ENCODE measurements around the gene FKBP7.

DNA sequence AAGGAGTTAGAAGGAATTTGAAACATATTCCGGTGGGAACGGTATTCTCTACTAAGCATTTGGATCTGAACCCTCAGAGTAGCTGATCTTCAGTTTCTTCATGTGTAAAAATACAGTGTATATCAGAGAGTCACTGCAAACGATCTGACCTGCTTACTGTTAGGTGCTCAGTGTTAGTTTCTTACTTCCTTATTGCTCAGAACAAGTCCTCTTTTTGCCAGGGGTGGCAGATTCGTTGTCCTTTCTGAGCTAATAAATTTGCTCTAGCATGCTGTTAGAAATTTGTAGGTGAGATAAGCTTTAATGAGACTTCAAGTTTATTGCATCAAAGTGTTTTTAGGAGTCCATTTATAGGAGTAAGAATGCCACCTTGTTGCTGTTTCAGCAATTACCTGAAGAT is 17.6 kb upstream of the FKBP7 start:
- TF ChIP-seq, protein P1, sequence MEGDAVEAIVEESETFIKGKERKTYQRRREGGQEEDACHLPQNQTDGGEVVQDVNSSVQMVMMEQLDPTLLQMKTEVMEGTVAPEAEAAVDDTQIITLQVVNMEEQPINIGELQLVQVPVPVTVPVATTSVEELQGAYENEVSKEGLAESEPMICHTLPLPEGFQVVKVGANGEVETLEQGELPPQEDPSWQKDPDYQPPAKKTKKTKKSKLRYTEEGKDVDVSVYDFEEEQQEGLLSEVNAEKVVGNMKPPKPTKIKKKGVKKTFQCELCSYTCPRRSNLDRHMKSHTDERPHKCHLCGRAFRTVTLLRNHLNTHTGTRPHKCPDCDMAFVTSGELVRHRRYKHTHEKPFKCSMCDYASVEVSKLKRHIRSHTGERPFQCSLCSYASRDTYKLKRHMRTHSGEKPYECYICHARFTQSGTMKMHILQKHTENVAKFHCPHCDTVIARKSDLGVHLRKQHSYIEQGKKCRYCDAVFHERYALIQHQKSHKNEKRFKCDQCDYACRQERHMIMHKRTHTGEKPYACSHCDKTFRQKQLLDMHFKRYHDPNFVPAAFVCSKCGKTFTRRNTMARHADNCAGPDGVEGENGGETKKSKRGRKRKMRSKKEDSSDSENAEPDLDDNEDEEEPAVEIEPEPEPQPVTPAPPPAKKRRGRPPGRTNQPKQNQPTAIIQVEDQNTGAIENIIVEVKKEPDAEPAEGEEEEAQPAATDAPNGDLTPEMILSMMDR (IDR thresholded peaks at IDR 0.05; ENCODE audit: low read depth, low read length, missing input control) = no peak
- TF ChIP-seq NR2F2 (IDR thresholded peaks at IDR 0.05) (no peak), TAF1 (conservative IDR thresholded peaks at IDR 0.05) (no peak), RAD21 (IDR thresholded peaks at IDR 0.05) (no peak), JUND (IDR thresholded peaks at IDR 0.05) (no peak)
- TF ChIP-seq, protein P2, sequence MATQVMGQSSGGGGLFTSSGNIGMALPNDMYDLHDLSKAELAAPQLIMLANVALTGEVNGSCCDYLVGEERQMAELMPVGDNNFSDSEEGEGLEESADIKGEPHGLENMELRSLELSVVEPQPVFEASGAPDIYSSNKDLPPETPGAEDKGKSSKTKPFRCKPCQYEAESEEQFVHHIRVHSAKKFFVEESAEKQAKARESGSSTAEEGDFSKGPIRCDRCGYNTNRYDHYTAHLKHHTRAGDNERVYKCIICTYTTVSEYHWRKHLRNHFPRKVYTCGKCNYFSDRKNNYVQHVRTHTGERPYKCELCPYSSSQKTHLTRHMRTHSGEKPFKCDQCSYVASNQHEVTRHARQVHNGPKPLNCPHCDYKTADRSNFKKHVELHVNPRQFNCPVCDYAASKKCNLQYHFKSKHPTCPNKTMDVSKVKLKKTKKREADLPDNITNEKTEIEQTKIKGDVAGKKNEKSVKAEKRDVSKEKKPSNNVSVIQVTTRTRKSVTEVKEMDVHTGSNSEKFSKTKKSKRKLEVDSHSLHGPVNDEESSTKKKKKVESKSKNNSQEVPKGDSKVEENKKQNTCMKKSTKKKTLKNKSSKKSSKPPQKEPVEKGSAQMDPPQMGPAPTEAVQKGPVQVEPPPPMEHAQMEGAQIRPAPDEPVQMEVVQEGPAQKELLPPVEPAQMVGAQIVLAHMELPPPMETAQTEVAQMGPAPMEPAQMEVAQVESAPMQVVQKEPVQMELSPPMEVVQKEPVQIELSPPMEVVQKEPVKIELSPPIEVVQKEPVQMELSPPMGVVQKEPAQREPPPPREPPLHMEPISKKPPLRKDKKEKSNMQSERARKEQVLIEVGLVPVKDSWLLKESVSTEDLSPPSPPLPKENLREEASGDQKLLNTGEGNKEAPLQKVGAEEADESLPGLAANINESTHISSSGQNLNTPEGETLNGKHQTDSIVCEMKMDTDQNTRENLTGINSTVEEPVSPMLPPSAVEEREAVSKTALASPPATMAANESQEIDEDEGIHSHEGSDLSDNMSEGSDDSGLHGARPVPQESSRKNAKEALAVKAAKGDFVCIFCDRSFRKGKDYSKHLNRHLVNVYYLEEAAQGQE (IDR thresholded peaks at IDR 0.05) = no peak

Measured in liver (tissue), 3 donors.